HG02642 (cell line): ENCODE data around the gene MPP2.
"Not testable (repeated sequence)": the region's sequence is repeated elsewhere in the genome, so short reads cannot be mapped to it uniquely, and the experiment has no call there.

Source experiments
- ATAC-seq: cut with Tn5 transposase; IDR thresholded peaks from one replicate; pipeline ENCODE4 v1.9.1; 2021; ENCODE audit warnings: mild to moderate bottlenecking; ENCODE audit not compliant: unreplicated experiment, poor library complexity

The MPP2 gene, protein sequence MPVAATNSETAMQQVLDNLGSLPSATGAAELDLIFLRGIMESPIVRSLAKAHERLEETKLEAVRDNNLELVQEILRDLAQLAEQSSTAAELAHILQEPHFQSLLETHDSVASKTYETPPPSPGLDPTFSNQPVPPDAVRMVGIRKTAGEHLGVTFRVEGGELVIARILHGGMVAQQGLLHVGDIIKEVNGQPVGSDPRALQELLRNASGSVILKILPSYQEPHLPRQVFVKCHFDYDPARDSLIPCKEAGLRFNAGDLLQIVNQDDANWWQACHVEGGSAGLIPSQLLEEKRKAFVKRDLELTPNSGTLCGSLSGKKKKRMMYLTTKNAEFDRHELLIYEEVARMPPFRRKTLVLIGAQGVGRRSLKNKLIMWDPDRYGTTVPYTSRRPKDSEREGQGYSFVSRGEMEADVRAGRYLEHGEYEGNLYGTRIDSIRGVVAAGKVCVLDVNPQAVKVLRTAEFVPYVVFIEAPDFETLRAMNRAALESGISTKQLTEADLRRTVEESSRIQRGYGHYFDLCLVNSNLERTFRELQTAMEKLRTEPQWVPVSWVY

DNA sequence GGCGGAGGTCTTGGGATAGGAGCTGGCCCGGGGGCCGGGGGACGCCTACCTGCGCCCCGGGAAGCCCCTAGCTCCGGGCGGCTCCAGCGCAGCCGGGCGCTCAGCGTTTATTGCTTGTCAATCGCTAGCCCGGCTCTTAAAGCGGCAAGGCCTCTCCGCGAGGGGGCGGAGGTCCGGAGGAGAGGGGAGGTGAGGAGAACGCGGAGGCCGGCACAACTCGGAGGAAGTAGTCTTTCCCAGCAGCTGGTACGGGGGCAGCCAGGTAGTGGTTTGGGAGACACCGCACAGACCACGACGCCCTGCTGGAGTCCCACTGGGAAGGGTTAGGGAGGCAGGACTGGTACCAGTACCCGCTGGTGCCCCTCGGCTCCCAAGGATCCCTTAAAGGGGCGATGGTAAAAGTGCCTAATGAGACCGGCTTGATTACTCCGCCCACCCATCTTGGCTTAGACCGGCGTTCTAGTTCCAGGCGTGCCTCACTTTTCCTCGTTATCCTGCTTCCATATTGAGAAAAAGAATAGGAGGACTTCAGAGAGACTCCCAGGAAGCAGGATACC lies at the start of gene MPP2:
Gene MPP2, minus strand, starts transcription at position 112 of the 557 bp plus-strand sequence. CDS start 3,076 bp downstream, outside the sequence.
- no peak for ATAC-seq

DNA sequence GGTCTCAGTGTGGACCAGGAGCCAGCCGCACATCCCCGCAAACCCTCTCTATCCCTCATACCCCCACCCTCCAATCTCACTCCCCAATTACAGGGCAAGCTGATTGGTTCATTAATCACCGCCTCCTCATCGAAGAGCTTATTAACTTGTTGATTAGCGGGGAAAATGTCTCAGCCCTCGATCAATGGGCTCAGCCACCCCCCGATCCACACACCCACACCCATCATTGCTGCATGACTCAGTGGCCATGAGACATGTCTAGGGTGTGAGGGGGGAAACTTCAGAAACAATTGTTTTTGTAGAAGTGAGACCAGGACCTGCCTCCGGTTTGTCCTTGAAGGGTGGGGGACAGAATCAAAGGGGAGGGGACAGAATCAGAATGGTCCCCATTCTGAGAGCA lies 48.9 kb upstream of the MPP2 start:
- ATAC-seq = no peak

DNA sequence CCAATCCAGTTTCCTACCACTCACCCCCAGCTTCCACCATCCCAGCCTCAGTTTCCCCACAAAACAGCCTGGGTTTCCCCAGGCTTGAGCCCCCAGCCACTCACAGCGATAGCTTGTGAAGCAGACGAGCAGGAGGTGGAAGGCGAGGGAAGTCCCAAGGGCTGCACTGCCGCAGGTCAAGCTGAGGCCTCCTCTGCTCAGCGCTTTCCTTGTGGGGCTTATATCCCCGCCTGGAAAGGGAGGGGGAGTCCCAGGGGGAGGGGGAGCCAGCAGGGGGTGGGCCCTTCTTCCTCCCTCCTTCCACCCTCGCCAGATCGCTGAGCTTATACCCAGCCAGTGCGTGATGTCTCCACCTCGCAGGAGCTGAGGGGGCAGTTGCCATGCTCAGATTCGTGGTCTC lies 46.4 kb upstream of the MPP2 start, which contains the start of gene PYY:
Gene PYY, minus strand, starts transcription at position 195 of the 400 bp plus-strand sequence. CDS start 457 bp downstream, outside the sequence.
- no peak for ATAC-seq

DNA sequence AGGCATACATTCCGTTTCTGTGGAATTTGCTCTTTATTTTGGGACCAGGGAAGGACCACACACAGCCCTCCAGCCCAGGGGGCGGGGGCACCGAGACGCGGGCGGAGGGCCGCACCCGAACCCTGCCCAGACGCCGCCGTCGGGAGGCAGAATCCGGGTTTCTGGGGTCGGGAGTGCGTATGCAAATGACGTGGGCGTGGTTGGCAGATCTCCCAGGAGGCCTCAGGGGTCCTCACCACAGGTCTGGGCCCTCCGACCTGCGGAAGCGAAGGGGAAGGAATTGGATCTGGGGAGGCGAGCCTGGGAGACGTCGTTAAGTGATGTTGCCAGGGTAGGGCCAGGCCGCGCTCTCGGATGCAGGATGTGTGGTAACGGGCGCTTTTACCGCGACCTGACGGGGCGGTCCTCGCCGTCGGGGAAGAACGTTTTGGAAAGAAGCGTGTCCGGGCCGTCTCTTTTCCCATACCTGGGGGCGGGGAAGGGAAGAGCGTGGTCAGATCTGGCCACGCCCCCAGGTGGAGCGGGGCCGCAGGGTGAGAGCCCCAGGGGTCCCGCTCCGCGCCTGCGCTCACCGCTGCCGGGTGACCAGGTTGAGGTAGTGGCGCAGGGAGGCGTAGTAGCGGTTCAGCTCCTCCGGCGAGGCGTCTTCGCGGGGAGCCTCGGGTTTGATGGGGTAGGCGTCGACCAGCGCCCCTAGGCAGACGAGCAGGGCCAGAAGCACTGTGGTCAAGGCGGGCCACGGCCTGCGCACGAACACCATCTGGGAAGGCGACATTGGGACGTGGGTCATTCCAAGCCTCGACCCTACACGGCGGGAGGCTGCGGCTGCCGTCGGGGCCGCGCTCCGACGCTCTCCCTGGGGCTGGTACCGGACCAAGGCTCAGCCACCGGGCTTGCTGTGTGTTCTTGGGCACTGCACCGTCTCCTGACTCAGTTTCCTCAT lies 45.7 kb upstream of the MPP2 start:
- ATAC-seq = no peak

DNA sequence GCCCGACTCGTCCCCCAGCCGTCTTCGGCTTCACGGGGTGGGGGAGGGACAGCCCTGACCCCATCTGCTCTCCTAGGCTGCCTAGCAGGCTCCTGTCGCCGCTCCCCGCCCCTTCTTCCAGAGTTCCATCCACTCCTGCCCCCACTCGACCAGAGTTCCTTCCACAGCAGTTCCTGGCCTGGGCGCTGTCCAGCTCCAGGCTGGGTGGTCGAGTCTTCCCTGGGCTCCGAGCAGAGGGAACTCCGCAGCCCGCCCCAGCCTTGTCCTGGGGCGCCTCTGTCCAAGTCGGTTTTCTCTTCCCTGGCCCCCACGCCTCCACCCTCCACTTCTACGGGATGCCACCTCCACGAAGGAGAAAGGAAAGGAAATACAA lies 45.0 kb upstream of the MPP2 start:
- no peak for ATAC-seq

DNA sequence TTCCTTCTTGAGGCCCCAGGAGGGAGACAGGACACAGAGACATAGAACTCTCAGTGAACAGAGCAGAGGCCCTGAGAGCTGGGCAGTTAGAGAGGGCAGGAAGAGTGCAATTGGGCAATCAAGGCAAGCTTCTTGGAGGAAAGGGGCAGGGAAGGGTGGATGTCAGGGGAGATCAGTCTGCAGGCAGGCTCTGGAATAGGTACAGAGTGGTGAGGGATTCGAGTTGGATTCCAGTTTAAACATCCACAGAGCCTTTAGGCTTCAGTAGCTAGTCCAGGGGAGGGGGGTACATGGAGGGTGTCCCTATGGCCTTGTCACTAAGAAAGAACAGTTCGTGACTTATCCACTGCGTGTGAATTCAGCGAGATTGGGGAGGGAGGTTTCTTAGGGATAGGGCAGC lies 44.4 kb upstream of the MPP2 start:
- no peak for ATAC-seq

DNA sequence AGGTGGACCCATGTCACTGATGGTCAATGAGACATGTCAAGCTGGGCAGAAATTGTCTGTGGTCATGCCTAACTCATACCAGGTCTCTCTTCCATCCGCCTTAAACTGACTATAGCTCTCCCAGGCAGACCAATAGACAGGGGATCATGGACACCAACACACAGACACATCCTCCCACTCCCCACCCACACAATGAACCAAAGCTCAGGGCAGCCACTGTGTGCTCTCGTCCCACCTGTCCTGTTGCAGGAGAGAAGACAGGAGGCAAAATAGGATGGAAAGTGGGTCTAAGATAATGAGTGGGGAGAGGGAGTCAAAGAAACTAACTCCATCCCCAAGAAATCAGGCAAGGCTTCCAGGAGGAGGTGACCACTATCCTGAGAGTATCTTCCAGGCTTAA lies 43.2 kb upstream of the MPP2 start:
- ATAC-seq = no peak

DNA sequence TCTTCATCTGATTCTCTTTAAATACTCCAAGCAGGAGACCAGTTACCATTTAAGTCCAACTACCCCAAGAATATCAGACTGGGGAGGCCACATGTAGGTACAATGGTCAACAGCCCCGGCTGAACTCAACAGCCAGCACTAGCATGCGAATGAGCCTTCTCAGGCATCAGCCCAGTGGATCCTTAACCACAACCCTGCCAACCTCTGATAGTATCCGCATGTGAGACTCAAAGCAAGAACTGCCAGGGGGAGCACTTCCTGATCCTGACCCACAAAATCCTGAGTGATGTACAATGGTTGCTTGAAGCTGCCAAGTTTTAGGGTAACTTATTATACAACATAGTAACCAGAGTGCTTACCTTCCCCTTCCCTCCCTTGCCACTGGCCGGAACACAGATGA lies 42.4 kb upstream of the MPP2 start:
- no peak for ATAC-seq

DNA sequence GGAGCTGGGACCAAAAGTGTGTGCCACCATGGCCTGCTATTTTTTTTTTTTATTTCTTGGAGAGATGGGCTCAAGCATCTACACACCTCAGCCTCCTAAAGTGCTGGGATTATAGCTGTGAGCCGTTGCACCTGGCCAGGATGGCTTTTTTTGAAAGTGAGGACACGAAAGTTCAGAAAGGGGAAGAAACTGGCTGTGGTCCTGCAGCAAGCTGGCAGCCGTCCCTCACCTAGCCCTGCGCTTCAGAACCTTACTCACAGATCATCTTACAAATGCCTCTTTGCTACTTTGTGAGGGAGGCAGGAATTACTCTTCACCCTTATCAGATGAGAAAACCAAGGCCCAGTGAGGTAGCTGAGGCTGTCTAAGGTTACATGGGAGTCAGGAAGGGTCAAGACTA lies 39.4 kb upstream of the MPP2 start:
- ATAC-seq = no peak

DNA sequence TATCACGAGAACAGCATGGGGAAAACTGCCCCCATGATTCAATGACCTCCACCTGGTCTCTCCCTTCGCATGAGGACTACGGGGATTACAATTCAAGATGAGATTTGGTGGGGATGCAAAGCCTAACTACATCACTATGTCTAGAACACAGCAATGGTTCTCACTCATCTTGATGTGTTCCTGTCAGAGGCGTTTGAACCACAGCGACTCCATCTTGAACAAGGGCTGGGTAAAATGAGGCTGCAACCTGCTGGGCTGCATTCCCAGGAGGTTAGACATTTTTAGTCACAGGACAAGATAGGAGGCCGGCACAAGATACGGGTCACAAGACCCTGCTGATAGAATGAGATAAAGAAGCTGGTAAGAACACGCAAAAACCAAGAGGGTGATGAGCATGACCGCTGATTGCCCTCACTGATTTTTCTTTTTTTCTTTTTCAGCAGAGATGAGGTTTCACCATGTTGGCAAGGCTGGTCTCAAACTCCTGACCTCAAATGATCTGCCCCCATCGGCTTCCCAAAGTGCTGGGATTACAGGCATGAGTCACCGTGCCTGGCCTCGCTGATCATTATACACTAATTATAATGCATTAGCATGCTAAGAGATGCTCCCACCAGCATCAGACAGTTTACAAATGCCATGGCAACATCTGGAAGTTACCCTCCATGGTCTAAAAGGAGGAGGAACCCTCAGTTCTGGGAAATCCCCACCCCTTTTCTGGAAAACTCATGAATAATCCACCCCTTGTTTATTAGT lies 37.9 kb upstream of the MPP2 start:
- ATAC-seq = no peak

DNA sequence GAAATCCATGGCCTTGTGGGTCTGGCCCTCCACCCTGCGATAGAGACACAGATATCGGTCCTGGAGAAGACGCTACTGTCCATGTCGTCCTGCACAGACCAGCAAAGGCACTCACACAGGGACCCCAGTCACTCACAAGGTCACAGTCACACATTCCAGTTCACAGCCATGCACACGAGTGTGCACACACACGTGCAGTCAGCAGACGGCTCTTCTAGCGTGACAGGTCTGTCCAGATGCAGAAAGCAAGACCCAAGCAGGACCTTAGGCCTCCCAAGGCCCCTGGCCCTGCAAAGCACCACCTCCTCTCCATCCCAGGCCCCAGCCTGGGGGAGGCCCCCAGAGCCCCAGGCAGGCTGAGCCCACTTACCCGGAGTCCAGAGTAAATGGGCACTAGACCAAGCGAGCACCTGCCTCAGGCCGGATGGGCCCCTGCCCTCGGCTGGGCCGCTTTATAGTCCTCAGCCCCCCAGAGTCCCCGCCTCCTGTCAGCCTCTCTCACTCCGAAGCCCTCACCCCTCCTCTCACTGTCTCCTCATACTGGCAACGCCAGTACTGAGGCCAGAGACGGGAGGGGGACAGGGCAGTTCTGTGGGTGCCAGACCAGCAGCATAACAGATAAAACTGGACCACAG lies 34.8 kb upstream of the MPP2 start, which contains the start of gene PPY:
Gene PPY, minus strand, starts transcription at position 426 of the 635 bp plus-strand sequence. CDS start 822 bp downstream, outside the sequence.
- ATAC-seq = no peak

DNA sequence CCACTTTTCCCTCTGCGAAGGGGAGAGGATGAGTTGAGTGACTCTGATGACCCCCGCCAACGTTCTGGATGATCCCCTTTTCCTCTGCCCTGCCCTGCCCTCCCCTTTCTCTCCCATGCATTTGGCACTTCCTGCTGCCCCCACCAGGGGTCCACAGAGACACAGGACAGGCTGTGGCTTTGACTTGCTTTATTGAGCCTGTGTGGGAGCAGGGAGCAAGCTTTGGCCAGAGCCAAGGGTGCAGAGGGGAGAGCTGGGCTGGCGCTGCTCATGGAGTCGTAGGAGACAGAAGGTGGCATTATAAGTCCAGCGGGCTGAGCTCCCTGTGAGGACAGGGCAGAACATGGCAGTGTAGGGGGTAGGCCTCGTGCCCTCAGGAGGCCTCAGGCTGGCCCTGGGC lies 33.3 kb upstream of the MPP2 start:
- ATAC-seq = no peak

DNA sequence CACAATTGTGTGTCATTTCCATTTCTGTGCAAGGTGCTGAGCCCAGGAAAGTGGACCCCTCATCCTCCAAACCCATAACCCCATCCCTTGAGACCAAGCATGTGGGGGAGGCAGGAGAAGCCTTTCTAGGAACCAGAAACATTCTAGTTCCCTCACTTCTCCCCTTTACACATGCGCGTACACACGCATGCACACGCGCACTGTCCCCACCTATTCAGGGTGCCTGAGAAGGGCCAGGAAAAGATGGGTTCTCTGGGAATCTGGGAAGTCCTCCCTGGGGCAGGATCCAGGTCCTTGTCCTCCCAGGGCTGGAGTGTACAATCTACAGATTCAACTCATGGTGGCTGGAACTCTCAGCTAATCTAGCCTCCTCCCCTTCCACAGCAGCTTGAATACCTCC lies 32.5 kb upstream of the MPP2 start:
- no peak for ATAC-seq

DNA sequence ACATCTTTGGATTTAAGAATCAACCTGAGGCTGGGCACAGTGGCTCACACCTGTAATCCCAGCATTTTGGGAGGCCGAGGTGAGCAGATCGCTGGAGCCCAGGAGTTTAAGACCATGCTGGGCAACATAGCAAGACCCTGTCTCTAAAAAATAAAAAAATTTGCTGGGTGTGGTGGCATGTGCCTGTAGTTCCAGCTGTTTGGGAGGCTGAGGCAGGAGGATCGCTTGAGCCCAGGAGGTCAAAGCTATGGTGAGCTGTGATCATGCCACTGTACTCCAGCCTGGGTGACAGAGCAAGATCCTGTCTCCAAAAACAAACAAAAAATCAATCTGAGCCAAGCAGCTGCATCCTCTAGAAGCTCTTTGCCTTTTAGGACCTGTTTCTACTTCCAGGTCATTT lies 32.1 kb upstream of the MPP2 start:
- ATAC-seq = not testable (repeated sequence)

DNA sequence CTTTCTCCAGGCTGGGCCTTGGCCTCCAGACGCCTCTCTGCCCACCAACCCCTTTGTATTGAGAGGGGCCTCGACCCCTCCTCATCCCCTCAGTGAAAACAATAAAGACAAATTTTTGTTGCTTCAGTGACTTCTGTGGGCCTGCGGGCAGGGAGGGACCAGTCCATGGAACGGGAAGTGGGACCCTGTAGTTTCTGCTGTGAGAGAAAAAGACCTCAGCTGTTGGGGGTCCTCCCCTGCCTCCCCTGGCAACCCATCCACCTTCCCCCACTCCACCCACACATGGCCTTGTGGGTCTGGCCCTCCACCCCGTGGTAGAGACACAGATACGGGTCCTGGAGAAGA lies 31.5 kb upstream of the MPP2 start:
- no peak for ATAC-seq

DNA sequence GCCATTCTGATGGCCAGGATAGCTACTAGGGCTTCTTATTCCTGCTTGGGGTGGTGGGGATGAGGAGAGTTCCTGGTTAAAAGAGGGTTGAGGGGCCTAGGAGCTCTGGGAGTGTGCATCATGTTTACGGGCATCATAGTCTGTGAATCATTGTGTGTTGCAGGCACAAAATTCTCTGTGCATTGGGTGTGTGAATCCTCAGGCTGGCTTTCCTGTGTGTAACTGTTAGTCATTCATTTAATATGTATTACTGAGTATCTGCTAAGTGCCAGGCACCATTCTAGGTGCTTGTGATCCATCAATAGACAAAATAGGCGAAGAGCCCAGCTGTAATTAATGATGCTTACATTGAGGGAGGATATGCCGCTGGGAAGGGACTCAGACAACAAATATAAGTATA lies 29.1 kb upstream of the MPP2 start:
- no peak for ATAC-seq

DNA sequence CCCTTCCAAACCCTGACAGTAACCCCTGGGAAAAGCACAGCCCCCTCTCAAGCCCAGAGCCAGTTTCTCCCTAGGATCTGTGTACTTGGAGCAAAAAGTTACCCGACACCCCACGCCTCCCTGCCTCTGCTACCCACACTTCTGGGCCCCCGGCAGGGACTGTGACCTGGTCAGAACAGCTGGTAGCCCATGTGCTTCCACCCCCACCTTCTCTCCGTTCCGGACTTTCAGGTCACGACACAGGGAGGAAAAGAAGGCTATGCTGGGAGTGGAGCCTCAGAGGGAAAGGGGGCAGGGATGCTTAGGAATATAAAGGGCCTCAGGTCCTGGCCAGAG lies 28.6 kb upstream of the MPP2 start:
- no peak for ATAC-seq

DNA sequence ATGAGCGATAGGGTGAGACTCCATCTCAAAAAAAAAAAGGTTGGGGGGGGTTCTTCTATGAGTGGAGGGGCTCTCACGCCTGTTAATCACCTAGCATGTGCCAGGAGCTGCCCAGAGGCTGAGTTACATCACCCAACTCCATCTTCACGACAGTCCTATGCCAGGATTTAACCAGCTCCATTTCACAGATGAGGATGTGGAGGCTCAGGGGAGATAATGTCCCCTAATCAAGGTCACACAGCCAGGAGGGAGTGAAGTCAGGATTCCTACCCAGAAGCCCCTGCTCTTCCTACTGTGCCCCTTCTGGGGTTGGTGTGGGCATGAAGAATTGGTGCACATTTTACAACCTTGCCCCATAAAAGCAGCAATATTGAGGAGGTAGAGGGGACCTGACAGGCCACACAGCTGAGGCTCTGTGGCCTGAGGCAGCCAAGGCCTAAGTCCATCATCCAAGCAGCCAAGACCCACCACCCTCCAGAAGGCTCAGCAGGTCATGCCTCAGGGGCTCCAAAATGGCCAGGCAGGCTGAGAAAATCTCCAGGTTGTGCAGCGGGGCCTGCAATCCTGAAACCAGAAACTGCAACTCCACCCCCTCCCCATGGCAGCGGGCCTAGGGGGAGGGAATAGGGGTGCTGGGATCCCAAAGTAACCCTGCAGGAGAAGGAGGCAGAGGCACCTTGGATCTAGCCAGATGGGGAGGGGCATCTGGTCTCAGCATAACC lies 28.0 kb upstream of the MPP2 start:
- no peak for ATAC-seq

DNA sequence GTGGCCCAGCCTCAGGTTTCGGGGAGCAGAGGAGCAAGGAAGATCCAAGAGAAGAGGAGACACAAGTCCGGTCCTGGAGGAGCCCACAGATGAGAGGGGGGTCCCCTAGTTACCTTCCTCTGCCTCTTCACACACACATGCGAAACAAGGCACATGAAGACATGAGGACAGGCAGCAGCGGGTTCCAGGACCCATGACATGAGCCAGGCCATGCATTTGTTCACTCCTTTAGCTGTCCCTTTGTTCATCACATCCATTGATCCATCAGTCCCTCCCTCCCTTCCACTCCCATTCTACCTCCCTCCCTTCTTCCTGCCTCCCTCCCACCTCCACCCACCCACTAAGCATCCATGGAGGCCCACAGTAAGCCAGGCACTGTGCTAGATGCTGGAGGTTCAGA lies 25.6 kb upstream of the MPP2 start:
- ATAC-seq = no peak
